GM19351 (cell line): ENCODE data around the gene SMIM36.
A peak's percentile ranks its signal among the peaks of the same experiment; 100 is the strongest.
"Not testable (repeated sequence)": the region's sequence is repeated elsewhere in the genome, so short reads cannot be mapped to it uniquely, and the experiment has no call there.

Source experiments
- ATAC-seq: cut with Tn5 transposase; IDR thresholded peaks from one replicate; pipeline ENCODE4 v1.9.1; 2021; ENCODE audit warnings: mild to moderate bottlenecking, moderate library complexity; ENCODE audit not compliant: unreplicated experiment

SMIM36 gene

GRCh38 chr17:55507669-55508068 lies 3.6 kb downstream of the SMIM36 start:
- ATAC-seq: not testable (repeated sequence)

GRCh38 chr17:55501626-55502025 lies 9.6 kb downstream of the SMIM36 start:
- not testable (repeated sequence) for ATAC-seq

- no peak for ATAC-seq
These were observed 11.1 kb downstream of the SMIM36 start for GRCh38 chr17:55500103-55500502.

GRCh38 chr17:55496094-55496881 lies 15.0 kb downstream of the SMIM36 start:
- no peak for ATAC-seq

- no peak for ATAC-seq
These were observed 16.0 kb downstream of the SMIM36 start for GRCh38 chr17:55495239-55495638.

GRCh38 chr17:55492781-55493341 lies 18.4 kb downstream of the SMIM36 start:
- no peak for ATAC-seq

GRCh38 chr17:55490376-55490775 lies 20.9 kb downstream of the SMIM36 start:
- no peak for ATAC-seq

- no peak for ATAC-seq
These were observed 23.4 kb downstream of the SMIM36 start for GRCh38 chr17:55487695-55488432.

- ATAC-seq: no peak
These were observed 26.7 kb downstream of the SMIM36 start for GRCh38 chr17:55484575-55484974.

GRCh38 chr17:55482591-55483389 lies 28.5 kb downstream of the SMIM36 start:
- no peak for ATAC-seq

GRCh38 chr17:55480631-55481315 lies 30.5 kb downstream of the SMIM36 start:
- ATAC-seq: no peak

- no peak for ATAC-seq
These were observed 31.3 kb downstream of the SMIM36 start for GRCh38 chr17:55479903-55480302.

GRCh38 chr17:55478971-55479370 lies 32.3 kb downstream of the SMIM36 start:
- ATAC-seq: no peak

- ATAC-seq: no peak
These were observed 44.6 kb downstream of the SMIM36 start for GRCh38 chr17:55466671-55467070.

GRCh38 chr17:55465771-55466170 lies 45.5 kb downstream of the SMIM36 start:
- ATAC-seq: not testable (repeated sequence)

GRCh38 chr17:55463600-55463999 lies 47.7 kb downstream of the SMIM36 start:
- ATAC-seq: peak; percentile 82

GRCh38 chr17:55462711-55463110 lies 48.5 kb downstream of the SMIM36 start:
- ATAC-seq: no peak

GRCh38 chr17:55462234-55462633 lies 49.0 kb downstream of the SMIM36 start:
- no peak for ATAC-seq

GRCh38 chr17:55458978-55459377 lies 52.3 kb downstream of the SMIM36 start:
- no peak for ATAC-seq

- no peak for ATAC-seq
These were observed 52.9 kb downstream of the SMIM36 start for GRCh38 chr17:55458287-55458900.
